ENCODE measurements around the gene DMXL1.

GRCh38 chr5:119284031-119284430 lies 213.1 kb downstream of the DMXL1 start:
- no peak for TF ChIP-seq CTCF (IDR thresholded peaks at IDR 0.05)
- no peak for TF ChIP-seq POLR2AphosphoS5 (IDR thresholded peaks at IDR 0.05; ENCODE audit: low read depth, low read length)
- TF ChIP-seq, protein P1, sequence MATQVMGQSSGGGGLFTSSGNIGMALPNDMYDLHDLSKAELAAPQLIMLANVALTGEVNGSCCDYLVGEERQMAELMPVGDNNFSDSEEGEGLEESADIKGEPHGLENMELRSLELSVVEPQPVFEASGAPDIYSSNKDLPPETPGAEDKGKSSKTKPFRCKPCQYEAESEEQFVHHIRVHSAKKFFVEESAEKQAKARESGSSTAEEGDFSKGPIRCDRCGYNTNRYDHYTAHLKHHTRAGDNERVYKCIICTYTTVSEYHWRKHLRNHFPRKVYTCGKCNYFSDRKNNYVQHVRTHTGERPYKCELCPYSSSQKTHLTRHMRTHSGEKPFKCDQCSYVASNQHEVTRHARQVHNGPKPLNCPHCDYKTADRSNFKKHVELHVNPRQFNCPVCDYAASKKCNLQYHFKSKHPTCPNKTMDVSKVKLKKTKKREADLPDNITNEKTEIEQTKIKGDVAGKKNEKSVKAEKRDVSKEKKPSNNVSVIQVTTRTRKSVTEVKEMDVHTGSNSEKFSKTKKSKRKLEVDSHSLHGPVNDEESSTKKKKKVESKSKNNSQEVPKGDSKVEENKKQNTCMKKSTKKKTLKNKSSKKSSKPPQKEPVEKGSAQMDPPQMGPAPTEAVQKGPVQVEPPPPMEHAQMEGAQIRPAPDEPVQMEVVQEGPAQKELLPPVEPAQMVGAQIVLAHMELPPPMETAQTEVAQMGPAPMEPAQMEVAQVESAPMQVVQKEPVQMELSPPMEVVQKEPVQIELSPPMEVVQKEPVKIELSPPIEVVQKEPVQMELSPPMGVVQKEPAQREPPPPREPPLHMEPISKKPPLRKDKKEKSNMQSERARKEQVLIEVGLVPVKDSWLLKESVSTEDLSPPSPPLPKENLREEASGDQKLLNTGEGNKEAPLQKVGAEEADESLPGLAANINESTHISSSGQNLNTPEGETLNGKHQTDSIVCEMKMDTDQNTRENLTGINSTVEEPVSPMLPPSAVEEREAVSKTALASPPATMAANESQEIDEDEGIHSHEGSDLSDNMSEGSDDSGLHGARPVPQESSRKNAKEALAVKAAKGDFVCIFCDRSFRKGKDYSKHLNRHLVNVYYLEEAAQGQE (IDR thresholded peaks at IDR 0.05; ENCODE audit: insufficient read depth in 1 of 2, low read depth in 2 of 2, low read length in 1 of 2): no peak

Measured in Panc1 (cell line).